Kidney (tissue), 14 donors: ENCODE results near the gene C2orf68. TPM values are rescaled to one million over a fixed set of nuclear protein-coding genes. Genes with fewer than 3 reads are reported as not detected.

Experiments used
- DNase-seq, 5 donors: peaks; one replicate each; pipeline ENCODE4 v3.0.0-alpha.2; 2013 to 2020
- FAIRE-seq: peaks from 2 replicates; lab custom pipeline; 2012; peaks lifted over from hg19 to GRCh38; lab: Jason Lieb, UNC
- H3K27ac ChIP-seq, 2 donors: one replicate each; pipeline ENCODE4 v1.7.0; 2013; ENCODE audit warnings: low read depth in 2 of 2, low read length in 2 of 2, inconsistent platforms in 1 of 2
- H3K27me3 ChIP-seq: one replicate; pipeline ENCODE4 v1.7.1; 2013; ENCODE audit warnings: low read length, inconsistent platforms; ENCODE audit not compliant: control insufficient read depth, insufficient read depth
- H3K36me3 ChIP-seq, 3 donors: one replicate each; pipeline versions ENCODE4 v1.7.0 to v1.7.1; 2013; ENCODE audit warnings: low read length in 3 of 3, control low read depth in 1 of 3, inconsistent platforms in 1 of 3; ENCODE audit not compliant: insufficient read depth in 3 of 3, control insufficient read depth in 2 of 3
- H3K4me1 ChIP-seq, 3 donors: one replicate each; pipeline versions ENCODE4 v1.7.0 to v1.7.1; 2013; ENCODE audit warnings: low read length in 3 of 3, inconsistent platforms in 1 of 3, low read depth in 1 of 3; ENCODE audit not compliant: control insufficient read depth in 2 of 3, insufficient read depth in 2 of 3
- H3K4me3 ChIP-seq, 3 donors: one replicate each; pipeline versions ENCODE4 v1.7.0 to v1.8.1; 2013; ENCODE audit warnings: low read length in 3 of 3, control low read depth in 1 of 3, inconsistent platforms in 1 of 3
- H3K9ac ChIP-seq, 3 donors: one replicate each; pipeline versions ENCODE4 v1.7.0 to v1.7.1; 2013; ENCODE audit warnings: low read length in 3 of 3, control low read depth in 1 of 3, inconsistent platforms in 1 of 3
- H3K9me3 ChIP-seq, 3 donors: one replicate each; pipeline versions ENCODE4 v1.7.0 to v1.7.1; 2013; ENCODE audit warnings: low read length in 3 of 3, control low read depth in 1 of 3, inconsistent platforms in 1 of 3; ENCODE audit not compliant: control insufficient read depth in 2 of 3, insufficient read depth in 1 of 3
- intact Hi-C: fragments of 100-400 bp; cut with DNase I; formaldehyde crosslinking; loops from one replicate; pipeline ENCODE4 v1.11.1; 2022
- polyA plus RNA-seq: library from polyadenylated mRNA; stranded (reverse); fragments of 350-450 nt; fragmentation: Illumina TruSeq; extraction: RNeasy Lipid Tissue Mini Kit (QIAGEN cat#74804); gene quantifications from one replicate; pipeline ENCODE4 v1.2.3, GENCODE V29; 2014; ENCODE audit warnings: low read depth, low replicate concordance; ENCODE audit not compliant: insufficient read depth
- total RNA-seq: library from RNA; stranded (reverse); fragmentation: NEBNext Ultra II Directional; extraction: Animal tissue kit (Norgen Biotek cat#: 25700); gene quantifications from one replicate; pipeline ENCODE4 v1.2.1, GENCODE V29; 2021
- TF ChIP-seq, protein P1 (sequence below): IDR thresholded peaks from 3 replicates; pipeline ENCODE4 v1.5.1; 2012; ENCODE audit warnings: mild to moderate bottlenecking, moderate library complexity, borderline replicate concordance; ENCODE audit not compliant: insufficient read depth; ENCODE audit errors: extremely low read depth
- donor health status: control.
- donor health status: control.
- donor health status: control.
- donor health status: control.
- donor health status: control.
- donor health status: DM: yes; HTN: yes; CAD: no.
- donor health status: Normal renal cell carcinoma (clear cell type).

C2orf68 gene
- total and polyA plus RNA-seq, 2 donors from 2014 or later: 34.5 to 37.6 TPM

DNA sequence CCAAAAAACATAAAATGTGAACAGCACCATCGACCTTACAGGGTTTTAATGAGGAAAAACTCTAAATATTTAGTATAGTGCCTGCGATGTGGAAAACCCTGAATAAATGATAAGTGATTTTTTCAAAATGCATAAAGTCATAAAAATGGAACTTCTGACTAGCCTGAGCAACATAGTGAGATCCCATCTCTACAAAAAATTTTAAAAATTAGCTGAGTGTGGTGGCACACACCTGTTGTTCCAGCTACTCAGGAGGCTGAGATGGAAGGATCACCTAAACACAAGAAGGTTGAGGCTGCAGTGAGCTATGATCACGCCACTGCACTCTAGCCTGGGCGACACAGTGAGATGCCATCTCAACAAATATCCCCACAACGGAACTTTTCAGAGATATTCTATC lies 54.7 kb downstream of the C2orf68 start:
- intact Hi-C loops: no loop called here
- Histone ChIP-seq H3K9me3 (no peaks in the 10 kb centered on the region), H3K27ac (no peak overlapping the region), H3K4me1 (peaks cover 0 to 9% (median 3%) of the 10 kb centered on the region in 3 donors), H3K36me3 (peaks cover 5 to 40% (median 19%) of the 10 kb centered on the region in 3 donors), H3K4me3 (no peak overlapping the region), H3K27me3 (no peaks in the 10 kb centered on the region), H3K9ac (no peak overlapping the region)
- DNase-seq: no peak
- TF ChIP-seq, protein P1, sequence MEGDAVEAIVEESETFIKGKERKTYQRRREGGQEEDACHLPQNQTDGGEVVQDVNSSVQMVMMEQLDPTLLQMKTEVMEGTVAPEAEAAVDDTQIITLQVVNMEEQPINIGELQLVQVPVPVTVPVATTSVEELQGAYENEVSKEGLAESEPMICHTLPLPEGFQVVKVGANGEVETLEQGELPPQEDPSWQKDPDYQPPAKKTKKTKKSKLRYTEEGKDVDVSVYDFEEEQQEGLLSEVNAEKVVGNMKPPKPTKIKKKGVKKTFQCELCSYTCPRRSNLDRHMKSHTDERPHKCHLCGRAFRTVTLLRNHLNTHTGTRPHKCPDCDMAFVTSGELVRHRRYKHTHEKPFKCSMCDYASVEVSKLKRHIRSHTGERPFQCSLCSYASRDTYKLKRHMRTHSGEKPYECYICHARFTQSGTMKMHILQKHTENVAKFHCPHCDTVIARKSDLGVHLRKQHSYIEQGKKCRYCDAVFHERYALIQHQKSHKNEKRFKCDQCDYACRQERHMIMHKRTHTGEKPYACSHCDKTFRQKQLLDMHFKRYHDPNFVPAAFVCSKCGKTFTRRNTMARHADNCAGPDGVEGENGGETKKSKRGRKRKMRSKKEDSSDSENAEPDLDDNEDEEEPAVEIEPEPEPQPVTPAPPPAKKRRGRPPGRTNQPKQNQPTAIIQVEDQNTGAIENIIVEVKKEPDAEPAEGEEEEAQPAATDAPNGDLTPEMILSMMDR: no peak
- FAIRE-seq: no peak

Other genes starting within 250 kb of the C2orf68 start
- gene CAPG, start 201.7 kb downstream of the C2orf68 start, total RNA-seq: 377 TPM
- 361 TPM for gene CAPG, start 201.7 kb downstream of the C2orf68 start, polyA plus RNA-seq
- 0.98 TPM for gene SH2D6, start 193.4 kb downstream of the C2orf68 start, total RNA-seq
- gene SH2D6, start 193.4 kb downstream of the C2orf68 start, polyA plus RNA-seq: 3.2 TPM
- 300 TPM for gene MAT2A, start 72.9 kb downstream of the C2orf68 start, total RNA-seq
- gene MAT2A, start 72.9 kb downstream of the C2orf68 start, polyA plus RNA-seq: 155 TPM
- 50.7 TPM for gene GGCX, start 50.6 kb downstream of the C2orf68 start, total RNA-seq
- 27.8 TPM for gene GGCX, start 50.6 kb downstream of the C2orf68 start, polyA plus RNA-seq
- 196 TPM for gene VAMP8, start 34.5 kb downstream of the C2orf68 start, total RNA-seq
- gene VAMP8, start 34.5 kb downstream of the C2orf68 start, polyA plus RNA-seq: 604 TPM
- 46.0 TPM for gene VAMP5, start 27.6 kb downstream of the C2orf68 start, total RNA-seq
- gene VAMP5, start 27.6 kb downstream of the C2orf68 start, polyA plus RNA-seq: 145 TPM
- 89.9 TPM for gene RNF181, start 16.3 kb downstream of the C2orf68 start, total RNA-seq
- 407 TPM for gene RNF181, start 16.3 kb downstream of the C2orf68 start, polyA plus RNA-seq
- 23.1 TPM for gene TMEM150A, start 9.4 kb downstream of the C2orf68 start, total RNA-seq
- gene TMEM150A, start 9.4 kb downstream of the C2orf68 start, polyA plus RNA-seq: 61.2 TPM
- 36.4 TPM for gene USP39, start 4.1 kb upstream of the C2orf68 start, total RNA-seq
- 35.5 TPM for gene USP39, start 4.1 kb upstream of the C2orf68 start, polyA plus RNA-seq
- 1.3 TPM for gene SFTPB, start 56.1 kb upstream of the C2orf68 start, total RNA-seq
- 0.92 TPM for gene SFTPB, start 56.1 kb upstream of the C2orf68 start, polyA plus RNA-seq
- 5.5 TPM for gene GNLY, start 82.3 kb upstream of the C2orf68 start, total RNA-seq
- gene GNLY, start 82.3 kb upstream of the C2orf68 start, polyA plus RNA-seq: 8.1 TPM
- gene ATOH8, start 141.9 kb upstream of the C2orf68 start, total RNA-seq: 11.2 TPM
- 18.6 TPM for gene ATOH8, start 141.9 kb upstream of the C2orf68 start, polyA plus RNA-seq